Body of pancreas (tissue), 4 donors: Measurements from ENCODE around the gene GMPPA. TPM values are rescaled to one million over a fixed set of nuclear protein-coding genes. Genes with fewer than 3 reads are reported as not detected.

ENCODE experiments used
- ATAC-seq: fragments of 150-250 bp; one replicate; pipeline ENCODE4 v1.9.1; 2016
- DNase-seq, 4 donors: peaks; one replicate each; pipeline ENCODE4 v3.0.0-alpha.2; 2019
- H3K27ac ChIP-seq, 4 donors: fragments of 200-600 bp; sonication (generic); 1 replicate in 3 of 4; 2 replicates in 1 of 4; pipeline versions ENCODE4 v1.5.1 to v1.6.1; 2016 to 2019; ENCODE audit warnings: mild to moderate bottlenecking in 1 of 4, mixed read lengths in 1 of 4, moderate library complexity in 1 of 4
- H3K27me3 ChIP-seq, 2 donors: fragments of 200-600 bp; sonication (generic); one replicate each; pipeline ENCODE4 v1.6.0; 2016; ENCODE audit warnings: mild to moderate bottlenecking in 1 of 2
- H3K36me3 ChIP-seq, 2 donors: fragments of 200-600 bp; sonication (generic); replicated peaks in 1 of 2; 2 replicates each; pipeline ENCODE4 v1.5.1; 2016; ENCODE audit warnings: low read depth in 2 of 2; ENCODE audit not compliant: insufficient read depth in 1 of 2
- H3K4me1 ChIP-seq: fragments of 200-600 bp; sonication (generic); one replicate; pipeline ENCODE4 v1.6.0; 2016
- H3K4me3 ChIP-seq, 2 donors: fragments of 200-600 bp; sonication (generic); 1 replicate in 1 of 2; 2 replicates in 1 of 2; pipeline ENCODE4 v1.5.1; 2016 to 2019
- H3K9me3 ChIP-seq, 3 donors: fragments of 200-600 bp; sonication (generic); 1 replicate in 2 of 3; 2 replicates in 1 of 3; pipeline ENCODE4 v1.5.1; 2016
- CTCF ChIP-seq, 7 experiments: fragments of 450-650 bp in 4 of 7; fragments of 200-600 bp in 3 of 7; sonication (generic) in 3 of 7; IDR thresholded peaks; one replicate each; pipeline ENCODE4 v1.5.1; 2016 to 2019; ENCODE audit warnings: antibody characterized with exemption in 7 of 7
- POLR2A ChIP-seq, 3 donors: fragments of 450-650 bp; IDR thresholded peaks; one replicate each; pipeline ENCODE4 v1.6.1; 2016; ENCODE audit warnings: antibody characterized with exemption in 3 of 3, mild to moderate bottlenecking in 2 of 3
- WGBS, 2 donors: methylation state at CpG; one replicate each; pipeline ENCODE4 v1.1.5; 2017; 5-methylcytosine and 5-hydroxymethylcytosine counted together
- intact Hi-C: fragments of 100-400 bp; cut with DNase I; formaldehyde crosslinking; loops from one replicate; pipeline ENCODE4 v1.15.1; 2023
- total RNA-seq, 2 donors: library from RNA; depleted of rRNA; stranded (reverse); fragments of >200 nt; gene quantifications; one replicate each; pipeline ENCODE4 v1.1.0, GENCODE V29; 2016

Gene GMPPA
- total RNA-seq, 2 donors from 2014 or later: 40.5 to 57.4 TPM

GRCh38 chr2:219499555-219499954 is 864 bp downstream of the GMPPA start:
- Histone ChIP-seq H3K4me1 (peaks cover 39% of the 10 kb centered on the region), H3K36me3 (peaks cover 0 to 8% of the 10 kb centered on the region in 2 donors), H3K27ac (no peak overlapping the region), H3K27me3 (peaks cover 0 to 4% of the 10 kb centered on the region in 2 donors), H3K9me3 (no peaks in the 10 kb centered on the region), H3K4me3 (peak overlapping the region in 1 of 2 donors; percentile 63)
- no peak for TF ChIP-seq CTCF (IDR thresholded peaks at IDR 0.05)
- intact Hi-C loops: loop anchor here (5.0 kb wide), 1 partner anchor 33 kb away; no protein-coding TSS in a partner anchor
- ATAC-seq (no peak), DNase-seq (no peak)
- WGBS, 2 donors: 28 to 38% methylated on average over 1 of the region's 1 CpG

GRCh38 chr2:219500135-219500534 is 1.4 kb downstream of the GMPPA start:
- H3K36me3 ChIP-seq: peaks cover 0 to 8% of the 10 kb centered on the region in 2 donors
- peaks cover 39% of the 10 kb centered on the region for H3K4me1 ChIP-seq
- WGBS, 2 donors: 90 to 98% methylated on average over 2 of the region's 2 CpGs
- no peak overlapping the region for H3K4me3 ChIP-seq
- H3K9me3 ChIP-seq: no peaks in the 10 kb centered on the region
- H3K27ac ChIP-seq: no peak overlapping the region
- H3K27me3 ChIP-seq: peaks cover 0 to 4% of the 10 kb centered on the region in 2 donors
- TF ChIP-seq POLR2A (IDR thresholded peaks at IDR 0.05) (no peak), CTCF (IDR thresholded peaks at IDR 0.05) (no peak)
- no peak for ATAC-seq
- no peak for DNase-seq
- intact Hi-C loops: no loop called here

- WGBS, 2 donors: 91% methylated on average over 11 to 13 of the region's 14 CpGs
- Histone ChIP-seq H3K4me1 (peaks cover 36% of the 10 kb centered on the region), H3K36me3 (peaks cover 0 to 15% of the 10 kb centered on the region in 2 donors), H3K27ac (no peak overlapping the region), H3K27me3 (no peaks in the 10 kb centered on the region), H3K4me3 (no peak overlapping the region), H3K9me3 (no peaks in the 10 kb centered on the region)
- TF ChIP-seq POLR2A (IDR thresholded peaks at IDR 0.05): no peak
- DNase-seq (no peak), ATAC-seq (no peak)
- intact Hi-C loops: no loop called here
Measured at GRCh38 chr2:219501849-219502248, 3.2 kb downstream of the GMPPA start.

GRCh38 chr2:219502618-219503017 is 3.9 kb downstream of the GMPPA start:
- peaks cover 0 to 15% of the 10 kb centered on the region in 2 donors for H3K36me3 ChIP-seq
- intact Hi-C loops: no loop called here
- no peak overlapping the region for H3K27ac ChIP-seq
- ATAC-seq: no peak
- no peak for TF ChIP-seq CTCF (IDR thresholded peaks at IDR 0.05)
- TF ChIP-seq POLR2A (IDR thresholded peaks at IDR 0.05): no peak
- no peak for DNase-seq
- H3K27me3 ChIP-seq: no peaks in the 10 kb centered on the region
- no peaks in the 10 kb centered on the region for H3K9me3 ChIP-seq
- H3K4me1 ChIP-seq: peaks cover 28% of the 10 kb centered on the region
- H3K4me3 ChIP-seq: no peak overlapping the region

GRCh38 chr2:219505585-219505984 is 6.9 kb downstream of the GMPPA start:
- WGBS, 2 donors: 81 to 87% methylated on average over 4 to 9 of the region's 9 CpGs
- TF ChIP-seq POLR2A (IDR thresholded peaks at IDR 0.05) (no peak), CTCF (IDR thresholded peaks at IDR 0.05) (no peak)
- peaks cover 0 to 15% of the 10 kb centered on the region in 2 donors for H3K36me3 ChIP-seq
- intact Hi-C loops: no loop called here
- peaks cover 28% of the 10 kb centered on the region for H3K4me1 ChIP-seq
- no peak for DNase-seq
- no peak overlapping the region for H3K27ac ChIP-seq
- H3K4me3 ChIP-seq: no peak overlapping the region
- ATAC-seq: no peak
- H3K27me3 ChIP-seq: peaks cover 0 to 4% of the 10 kb centered on the region in 2 donors
- no peaks in the 10 kb centered on the region for H3K9me3 ChIP-seq
